ENCODE data around the gene ST6GAL1. TPM values are rescaled to one million over a fixed set of nuclear protein-coding genes. Genes with fewer than 3 reads are reported as not detected.

The ST6GAL1 gene
- total RNA-seq, 1 donor from 2014 or later = 74.0 TPM

GRCh38 chr3:186939536-186939935 lies 9.2 kb downstream of the ST6GAL1 start:
- Mint-ChIP-seq H3K4me1 (ENCODE audit: low read depth) (peaks cover 18% of the 10 kb centered on the region), H3K27me3 (no peaks in the 10 kb centered on the region), H3K9me3 (ENCODE audit: low read depth) (peaks cover 3% of the 10 kb centered on the region), H3K36me3 (ENCODE audit: insufficient read depth) (peaks cover 23% of the 10 kb centered on the region), H3K27ac (no peak overlapping the region), H3K4me3 (ENCODE audit: low read depth) (no peak overlapping the region)
- DNase-seq (ENCODE audit: low spot score, unreplicated experiment) = no peak
- no peak for TF ChIP-seq CTCF (IDR thresholded peaks at IDR 0.05; ENCODE audit: unreplicated experiment)

DNA sequence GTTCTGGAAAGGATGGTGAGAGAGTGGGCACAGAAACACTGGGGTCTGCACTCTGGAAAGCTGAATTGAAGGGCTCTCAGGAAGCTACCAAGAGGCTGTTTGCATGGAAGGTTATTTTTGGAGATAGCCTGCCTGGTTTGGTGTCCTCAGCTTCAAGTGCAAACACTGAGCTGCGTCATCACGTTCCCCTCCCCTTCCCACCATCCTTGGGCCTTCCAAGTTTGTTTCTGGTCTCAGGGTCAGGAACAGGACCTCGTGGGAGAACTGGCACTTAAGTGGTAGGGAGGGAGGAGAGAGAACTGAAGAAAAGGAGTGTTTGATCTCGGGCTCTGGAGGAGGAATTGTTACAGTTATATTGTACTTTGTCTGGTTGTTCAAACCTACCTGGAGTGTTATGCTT lies 10.6 kb downstream of the ST6GAL1 start:
- Mint-ChIP-seq H3K4me3 (ENCODE audit: low read depth) (no peak overlapping the region), H3K36me3 (ENCODE audit: insufficient read depth) (peaks cover 18% of the 10 kb centered on the region), H3K4me1 (ENCODE audit: low read depth) (peaks cover 21% of the 10 kb centered on the region), H3K27me3 (no peaks in the 10 kb centered on the region), H3K27ac (no peak overlapping the region), H3K9me3 (ENCODE audit: low read depth) (no peaks in the 10 kb centered on the region)
- no peak for TF ChIP-seq CTCF (IDR thresholded peaks at IDR 0.05; ENCODE audit: unreplicated experiment)
- no peak for DNase-seq (ENCODE audit: low spot score, unreplicated experiment)

DNA sequence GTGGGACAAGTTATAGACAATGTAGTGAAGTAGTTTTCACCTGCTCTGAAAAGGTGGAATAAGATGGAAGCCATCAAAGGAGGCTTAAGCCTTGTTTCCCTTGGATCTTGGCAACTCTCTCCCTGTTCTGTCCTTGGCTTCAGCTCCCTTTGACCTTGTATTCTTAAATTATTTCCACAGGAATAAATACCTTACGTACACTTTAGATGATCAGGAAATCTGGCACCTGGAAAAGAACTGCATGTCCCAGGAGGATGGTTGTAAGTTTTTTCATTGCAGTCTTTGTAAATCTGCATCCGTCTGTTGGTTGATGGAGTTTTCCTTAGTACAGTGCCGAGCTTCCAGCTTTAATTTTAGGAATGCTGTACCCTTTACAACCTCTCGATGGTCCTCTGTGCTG lies 11.8 kb downstream of the ST6GAL1 start:
- no peak for TF ChIP-seq CTCF (IDR thresholded peaks at IDR 0.05; ENCODE audit: unreplicated experiment)
- Mint-ChIP-seq H3K36me3 (ENCODE audit: insufficient read depth) (peaks cover 15% of the 10 kb centered on the region), H3K4me1 (ENCODE audit: low read depth) (peaks cover 29% of the 10 kb centered on the region), H3K4me3 (ENCODE audit: low read depth) (no peak overlapping the region), H3K27ac (no peak overlapping the region), H3K27me3 (no peaks in the 10 kb centered on the region), H3K9me3 (ENCODE audit: low read depth) (no peaks in the 10 kb centered on the region)
- DNase-seq (ENCODE audit: low spot score, unreplicated experiment) = no peak

DNA sequence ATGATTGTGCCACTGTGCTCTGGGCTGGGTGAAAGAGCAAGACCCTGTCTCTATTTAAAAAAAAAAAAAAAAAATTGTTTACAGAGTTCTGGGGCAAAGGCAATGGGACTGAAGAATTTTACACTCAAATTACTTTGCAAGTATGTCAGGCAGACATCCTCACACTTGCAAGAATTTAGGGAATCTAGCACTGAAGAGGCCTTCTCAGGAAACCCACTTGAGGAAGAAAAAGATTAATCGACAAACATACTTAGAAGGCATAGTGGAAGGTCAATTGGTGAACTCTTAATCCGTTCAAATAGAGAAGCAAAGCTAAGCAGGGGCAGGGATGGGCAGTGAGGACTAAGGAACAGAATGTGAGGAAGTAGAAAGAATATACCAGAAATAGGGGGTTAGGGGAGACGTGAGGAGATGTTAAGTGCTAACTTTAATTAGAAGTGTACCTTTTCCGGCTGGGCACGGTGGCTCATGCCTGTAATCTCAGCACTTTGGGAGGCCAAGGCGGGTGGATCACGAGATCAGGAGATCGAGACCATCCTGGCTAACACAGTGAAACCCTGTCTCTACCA lies 15.0 kb downstream of the ST6GAL1 start:
- H3K36me3 Mint-ChIP-seq (ENCODE audit: insufficient read depth) = peaks cover 15% of the 10 kb centered on the region
- no peak for TF ChIP-seq CTCF (IDR thresholded peaks at IDR 0.05; ENCODE audit: unreplicated experiment)
- no peak overlapping the region for H3K4me3 Mint-ChIP-seq (ENCODE audit: low read depth)
- H3K9me3 Mint-ChIP-seq (ENCODE audit: low read depth) = no peaks in the 10 kb centered on the region
- no peaks in the 10 kb centered on the region for H3K27me3 Mint-ChIP-seq
- peak overlapping the region; percentile 4 for H3K27ac Mint-ChIP-seq
- no peak for DNase-seq (ENCODE audit: low spot score, unreplicated experiment)
- peaks cover 24% of the 10 kb centered on the region for H3K4me1 Mint-ChIP-seq (ENCODE audit: low read depth)

DNA sequence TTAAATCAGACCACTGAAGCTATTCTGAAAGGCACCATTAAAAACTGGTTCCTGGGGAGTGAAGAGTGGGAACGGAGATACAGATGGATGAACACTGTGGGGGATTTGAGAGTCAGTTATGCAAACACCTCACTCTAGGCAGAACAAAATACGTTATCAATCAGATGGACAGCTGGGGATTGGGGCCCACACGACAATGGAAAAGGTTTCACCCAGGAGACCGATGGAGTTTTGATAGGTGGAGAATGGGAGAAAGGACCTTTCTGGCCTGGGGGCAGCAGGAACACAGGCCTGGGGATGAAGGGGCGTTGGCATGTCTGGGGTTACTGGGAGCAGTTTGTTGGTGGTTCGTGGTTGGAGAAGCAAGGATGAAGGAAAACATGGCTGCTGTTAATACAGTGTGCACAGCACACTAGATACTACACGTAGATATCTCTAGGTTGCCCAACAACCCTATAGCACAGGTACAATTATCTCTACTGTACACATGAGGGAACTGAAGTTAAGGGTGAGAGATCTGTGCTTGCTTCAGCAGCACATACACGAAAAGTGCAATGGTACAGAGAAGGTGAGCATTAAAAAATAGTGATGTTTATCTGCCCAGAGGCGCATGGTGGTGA lies 16.5 kb downstream of the ST6GAL1 start:
- peak overlapping the region; percentile 12 for H3K27ac Mint-ChIP-seq
- no peak for DNase-seq (ENCODE audit: low spot score, unreplicated experiment)
- H3K36me3 Mint-ChIP-seq (ENCODE audit: insufficient read depth) = peaks cover 18% of the 10 kb centered on the region
- H3K27me3 Mint-ChIP-seq = no peaks in the 10 kb centered on the region
- TF ChIP-seq CTCF (IDR thresholded peaks at IDR 0.05; ENCODE audit: unreplicated experiment) = no peak
- peaks cover 3% of the 10 kb centered on the region for H3K9me3 Mint-ChIP-seq (ENCODE audit: low read depth)
- H3K4me3 Mint-ChIP-seq (ENCODE audit: low read depth) = no peak overlapping the region
- peaks cover 13% of the 10 kb centered on the region for H3K4me1 Mint-ChIP-seq (ENCODE audit: low read depth)

All from progenitor cell of endocrine pancreas (in vitro differentiated cells).